MCF 10A (cell line): ENCODE data around the gene TEX261. TPM values are rescaled to one million over a fixed set of nuclear protein-coding genes. Genes with fewer than 3 reads are reported as not detected.

Experiments used
- BruUV-seq: library from RNA; stranded (reverse); fragments of 400-500 nt; replicated peaks from 2 replicates; lab custom pipeline; 2021; lab: Mats Ljungman, UMichigan
- CTCF ChIA-PET: fragments of 300-600 bp; sonication (Branson Sonifier 250); formaldehyde crosslinking; extraction: SDS; loops from one replicate; lab custom pipeline; 2021; ENCODE audit warnings: antibody characterized with exemption, inconsistent platforms; lab: Yijun Ruan, JAX
- POLR2A ChIA-PET: fragments of 300-600, 350-650 bp; sonication (Branson Sonifier 250); formaldehyde crosslinking; extraction: SDS; loops from one replicate; lab custom pipeline; 2020; ENCODE audit warnings: antibody characterized with exemption, inconsistent platforms; lab: Yijun Ruan, JAX
- DNase-seq: peaks from one replicate; pipeline ENCODE4 v3.0.0-alpha.2; 2018; ENCODE audit not compliant: unreplicated experiment
- H3K27ac Mint-ChIP-seq: one replicate; pipeline ENCODE4 v1.8.0; 2022; ENCODE audit warnings: mild to moderate bottlenecking, low read depth, mixed read lengths; ENCODE audit not compliant: unreplicated experiment
- H3K27me3 Mint-ChIP-seq: one replicate; pipeline ENCODE4 v1.8.0; 2022; ENCODE audit warnings: mixed read lengths; ENCODE audit not compliant: insufficient read depth, unreplicated experiment
- H3K36me3 Mint-ChIP-seq: one replicate; pipeline ENCODE4 v1.8.0; 2022; ENCODE audit warnings: mild to moderate bottlenecking, moderate library complexity, mixed read lengths; ENCODE audit not compliant: insufficient read depth, unreplicated experiment
- H3K4me1 Mint-ChIP-seq: one replicate; pipeline ENCODE4 v1.8.0; 2022; ENCODE audit warnings: mixed read lengths; ENCODE audit not compliant: insufficient read depth, unreplicated experiment
- H3K4me3 Mint-ChIP-seq: one replicate; pipeline ENCODE4 v1.8.0; 2022; ENCODE audit warnings: mild to moderate bottlenecking, moderate library complexity, mixed read lengths; ENCODE audit not compliant: unreplicated experiment
- H3K9me3 Mint-ChIP-seq: one replicate; pipeline ENCODE4 v1.8.0; 2022; ENCODE audit warnings: mixed read lengths; ENCODE audit not compliant: unreplicated experiment
- intact Hi-C: fragments of 100-400 bp; cut with micrococcal nuclease; formaldehyde crosslinking; loops from 2 replicates; pipeline ENCODE4 v1.14.1; 2022
- total RNA-seq: library from RNA; stranded (reverse); gene quantifications from 2 replicates; pipeline ENCODE4 v1.2.3, GENCODE V29; 2022
- TF ChIP-seq, protein P1 (sequence below): fragments of 200-600 bp; IDR thresholded peaks from one replicate; pipeline ENCODE4 v1.8.0; 2022; ENCODE audit warnings: antibody characterized with exemption, mild to moderate bottlenecking; ENCODE audit not compliant: unreplicated experiment

The TEX261 gene
- total RNA-seq, 1 experiment from 2014 or later = 63.2 TPM

DNA sequence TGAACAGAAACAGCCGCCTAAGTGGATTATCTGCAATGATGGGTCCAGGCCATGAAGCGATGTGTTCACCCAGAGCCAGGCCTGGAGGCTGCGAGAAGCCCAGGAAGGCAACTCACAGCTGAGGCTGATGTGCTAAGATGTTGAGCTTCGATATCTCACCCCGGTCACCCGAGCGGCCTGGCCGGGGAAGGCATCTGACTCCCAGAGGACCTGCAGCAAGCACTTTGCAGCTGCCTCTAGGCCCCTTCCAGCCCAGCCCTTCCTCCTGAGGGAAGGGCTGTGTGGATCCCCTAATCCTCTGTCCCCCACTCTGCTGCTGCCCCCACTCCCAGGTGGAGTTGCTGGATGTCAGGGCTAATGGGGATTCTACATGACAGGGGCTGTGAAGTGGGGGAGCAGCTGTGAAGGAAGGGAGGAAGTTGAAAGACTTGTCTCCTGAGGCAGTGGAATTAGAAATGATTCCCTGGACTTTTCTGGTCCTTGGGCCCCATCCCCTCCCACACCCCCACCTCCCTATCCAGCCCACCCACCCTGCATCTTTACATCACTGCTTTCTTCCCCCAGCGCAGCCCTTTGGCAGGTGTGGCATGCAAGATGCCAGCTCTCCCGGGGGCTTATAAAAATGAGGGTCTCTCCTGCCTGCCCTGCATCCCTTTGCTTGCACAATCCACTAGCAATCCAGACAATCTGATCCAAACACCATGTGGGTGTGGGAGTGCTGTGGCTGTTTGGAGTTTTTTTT lies 54.7 kb downstream of the TEX261 start:
- BruUV-seq = no TSS peak
- Mint-ChIP-seq H3K27me3 (peaks cover 8% of the 10 kb centered on the region), H3K27ac (no peak overlapping the region), H3K9me3 (no peaks in the 10 kb centered on the region), H3K4me3 (no peak overlapping the region), H3K4me1 (peaks cover 6% of the 10 kb centered on the region), H3K36me3 (peaks cover 6% of the 10 kb centered on the region)
- TF ChIP-seq, protein P1, sequence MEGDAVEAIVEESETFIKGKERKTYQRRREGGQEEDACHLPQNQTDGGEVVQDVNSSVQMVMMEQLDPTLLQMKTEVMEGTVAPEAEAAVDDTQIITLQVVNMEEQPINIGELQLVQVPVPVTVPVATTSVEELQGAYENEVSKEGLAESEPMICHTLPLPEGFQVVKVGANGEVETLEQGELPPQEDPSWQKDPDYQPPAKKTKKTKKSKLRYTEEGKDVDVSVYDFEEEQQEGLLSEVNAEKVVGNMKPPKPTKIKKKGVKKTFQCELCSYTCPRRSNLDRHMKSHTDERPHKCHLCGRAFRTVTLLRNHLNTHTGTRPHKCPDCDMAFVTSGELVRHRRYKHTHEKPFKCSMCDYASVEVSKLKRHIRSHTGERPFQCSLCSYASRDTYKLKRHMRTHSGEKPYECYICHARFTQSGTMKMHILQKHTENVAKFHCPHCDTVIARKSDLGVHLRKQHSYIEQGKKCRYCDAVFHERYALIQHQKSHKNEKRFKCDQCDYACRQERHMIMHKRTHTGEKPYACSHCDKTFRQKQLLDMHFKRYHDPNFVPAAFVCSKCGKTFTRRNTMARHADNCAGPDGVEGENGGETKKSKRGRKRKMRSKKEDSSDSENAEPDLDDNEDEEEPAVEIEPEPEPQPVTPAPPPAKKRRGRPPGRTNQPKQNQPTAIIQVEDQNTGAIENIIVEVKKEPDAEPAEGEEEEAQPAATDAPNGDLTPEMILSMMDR = no peak
- intact Hi-C loops = no loop called here
- CTCF ChIA-PET = interaction anchor here (0.5 to 0.9 kb wide), 4 partner anchors 8 to 284 kb away, joined by 3 read pairs; no protein-coding TSS in a partner anchor
- POLR2A ChIA-PET = no interaction called here
- DNase-seq = no peak

DNA sequence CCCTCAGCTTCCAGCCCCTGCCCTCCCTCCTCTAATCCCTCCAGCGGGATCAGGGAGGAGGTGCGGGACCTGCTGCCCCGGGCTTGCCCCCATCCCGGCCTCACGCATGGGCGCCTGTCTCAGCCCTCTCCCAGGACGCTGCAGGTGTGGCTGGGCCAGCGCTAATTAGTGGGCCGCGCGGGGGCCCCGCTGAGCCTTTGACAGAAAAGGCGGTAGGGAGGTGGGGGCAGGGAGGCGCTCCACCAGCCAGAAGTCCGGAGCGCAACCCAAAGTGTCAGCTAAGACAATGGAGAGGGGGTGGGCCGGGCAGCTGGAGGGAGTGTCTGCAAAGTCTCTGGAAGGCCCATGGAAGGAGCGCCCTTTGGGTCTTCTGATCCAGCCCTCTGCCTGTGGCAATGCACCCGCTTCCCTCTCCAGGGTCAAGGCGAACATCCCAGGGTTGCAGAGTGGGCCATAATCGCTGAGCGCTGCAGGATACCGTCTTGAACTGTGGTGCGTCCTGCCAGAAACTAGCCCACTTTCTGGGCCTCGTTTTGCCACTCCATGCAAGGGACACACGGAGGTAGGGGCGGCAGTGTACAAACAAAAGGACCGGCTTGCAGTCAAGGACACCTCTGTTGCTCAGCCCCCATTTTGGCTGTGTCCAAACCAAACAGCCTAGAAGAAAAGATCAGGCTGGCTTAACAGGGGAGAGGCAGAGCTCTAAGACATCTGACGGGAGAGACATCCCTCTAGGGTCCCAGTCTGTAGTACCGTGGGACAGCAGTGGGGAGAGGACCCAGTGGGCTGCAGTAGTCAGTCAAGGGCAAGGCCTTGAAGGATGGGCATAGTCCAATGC lies 55.5 kb downstream of the TEX261 start:
- TF ChIP-seq, protein P1 = no peak
- H3K27me3 Mint-ChIP-seq = peaks cover 16% of the 10 kb centered on the region
- ChIA-PET POLR2A (no interaction called here), CTCF (interaction anchor here (0.5 to 1.3 kb wide), 6 partner anchors 9 to 78 kb away, joined by 3 to 6 read pairs (median 4); no protein-coding TSS in a partner anchor)
- no peak for DNase-seq
- no peak overlapping the region for H3K4me3 Mint-ChIP-seq
- H3K9me3 Mint-ChIP-seq = no peaks in the 10 kb centered on the region
- peaks cover 6% of the 10 kb centered on the region for H3K4me1 Mint-ChIP-seq
- intact Hi-C loops = no loop called here
- BruUV-seq = no TSS peak
- peaks cover 6% of the 10 kb centered on the region for H3K36me3 Mint-ChIP-seq
- no peak overlapping the region for H3K27ac Mint-ChIP-seq

DNA sequence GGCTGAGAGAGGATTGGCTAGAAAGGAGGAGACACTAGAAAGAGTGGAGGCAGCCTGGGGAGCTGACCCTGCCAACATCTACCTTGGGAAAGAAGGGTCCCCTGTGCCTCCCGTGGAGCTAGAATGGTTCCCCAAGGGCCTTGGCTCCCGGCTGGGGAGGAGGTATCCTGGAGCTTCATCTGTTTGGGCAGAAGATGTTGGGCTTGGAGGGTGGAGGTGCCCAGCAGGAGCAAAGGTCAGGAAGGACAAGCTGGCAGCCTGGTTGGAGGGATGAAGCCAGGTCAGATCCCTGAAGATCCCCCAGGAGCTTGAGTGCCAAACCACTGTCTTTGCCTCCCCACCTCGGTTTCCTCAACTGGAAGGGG lies 56.1 kb downstream of the TEX261 start:
- H3K4me3 Mint-ChIP-seq = no peak overlapping the region
- DNase-seq = no peak
- TF ChIP-seq, protein P1 = no peak
- no peaks in the 10 kb centered on the region for H3K9me3 Mint-ChIP-seq
- intact Hi-C loops = no loop called here
- CTCF ChIA-PET = interaction anchor here (0.7 to 1.3 kb wide), 4 partner anchors 9 to 95 kb away, joined by 3 to 6 read pairs (median 4); no protein-coding TSS in a partner anchor
- peaks cover 16% of the 10 kb centered on the region for H3K27me3 Mint-ChIP-seq
- POLR2A ChIA-PET = no interaction called here
- no TSS peak for BruUV-seq
- H3K36me3 Mint-ChIP-seq = peaks cover 6% of the 10 kb centered on the region
- peaks cover 6% of the 10 kb centered on the region for H3K4me1 Mint-ChIP-seq
- no peak overlapping the region for H3K27ac Mint-ChIP-seq
